RWPE1 (cell line): ENCODE data around the gene THSD4.

Source experiments
- CTCF ChIA-PET: fragments of 350-600 bp; sonication (Branson Sonifier 250); formaldehyde crosslinking; extraction: SDS; loops from one replicate; lab custom pipeline; 2021; lab: Yijun Ruan, JAX
- POLR2A ChIA-PET: fragments of 400-600 bp; formaldehyde crosslinking; extraction: SDS; loops from one replicate; lab custom pipeline; 2020; ENCODE audit warnings: antibody characterized with exemption; ENCODE audit not compliant: low non-redundant PET; lab: Yijun Ruan, JAX
- DNase-seq: peaks from one replicate; pipeline ENCODE4 v3.0.0; 2012; ENCODE audit warnings: low spot score
- H3K27ac ChIP-seq: fragments of 450-650 bp; 2 replicates; pipeline ENCODE4 v1.5.1; 2017
- TF ChIP-seq, protein P1 (sequence below): fragments of 450-650 bp; conservative IDR thresholded peaks from 2 replicates; pipeline ENCODE4 v1.5.1; 2017; ENCODE audit warnings: low read depth, mild to moderate bottlenecking

THSD4 gene

DNA sequence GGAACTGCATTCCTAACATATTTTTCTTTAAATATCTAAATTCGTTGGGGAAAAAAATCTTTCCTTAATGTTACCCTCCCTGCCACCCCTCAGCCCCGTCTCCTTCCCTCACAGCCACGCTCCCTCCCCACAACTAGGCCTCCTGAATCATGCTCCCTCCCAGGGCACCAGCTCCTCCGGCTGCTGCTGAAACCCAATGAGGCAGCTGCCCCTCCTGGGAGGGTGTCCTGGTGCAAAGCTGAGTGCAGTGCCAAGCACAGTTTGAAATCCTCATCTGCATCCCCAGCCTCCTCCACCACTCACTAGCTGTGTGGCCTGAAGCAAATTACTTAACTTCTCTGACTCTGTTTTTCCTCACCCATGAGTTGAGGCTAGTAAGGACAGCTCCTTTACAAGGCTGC is 692.4 kb downstream of the THSD4 start:
- CTCF ChIA-PET, result interaction anchor here (0.7 kb wide), 1 partner anchor 138 kb away, joined by 3 read pairs; no protein-coding TSS in a partner anchor
- TF ChIP-seq, protein P1, sequence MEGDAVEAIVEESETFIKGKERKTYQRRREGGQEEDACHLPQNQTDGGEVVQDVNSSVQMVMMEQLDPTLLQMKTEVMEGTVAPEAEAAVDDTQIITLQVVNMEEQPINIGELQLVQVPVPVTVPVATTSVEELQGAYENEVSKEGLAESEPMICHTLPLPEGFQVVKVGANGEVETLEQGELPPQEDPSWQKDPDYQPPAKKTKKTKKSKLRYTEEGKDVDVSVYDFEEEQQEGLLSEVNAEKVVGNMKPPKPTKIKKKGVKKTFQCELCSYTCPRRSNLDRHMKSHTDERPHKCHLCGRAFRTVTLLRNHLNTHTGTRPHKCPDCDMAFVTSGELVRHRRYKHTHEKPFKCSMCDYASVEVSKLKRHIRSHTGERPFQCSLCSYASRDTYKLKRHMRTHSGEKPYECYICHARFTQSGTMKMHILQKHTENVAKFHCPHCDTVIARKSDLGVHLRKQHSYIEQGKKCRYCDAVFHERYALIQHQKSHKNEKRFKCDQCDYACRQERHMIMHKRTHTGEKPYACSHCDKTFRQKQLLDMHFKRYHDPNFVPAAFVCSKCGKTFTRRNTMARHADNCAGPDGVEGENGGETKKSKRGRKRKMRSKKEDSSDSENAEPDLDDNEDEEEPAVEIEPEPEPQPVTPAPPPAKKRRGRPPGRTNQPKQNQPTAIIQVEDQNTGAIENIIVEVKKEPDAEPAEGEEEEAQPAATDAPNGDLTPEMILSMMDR, result no peak
- no peak overlapping the region for H3K27ac ChIP-seq
- DNase-seq, result no peak
- POLR2A ChIA-PET, result interaction anchor here (0.5 kb wide), 1 partner anchor 349 kb away, joined by 5 read pairs; no protein-coding TSS in a partner anchor

DNA sequence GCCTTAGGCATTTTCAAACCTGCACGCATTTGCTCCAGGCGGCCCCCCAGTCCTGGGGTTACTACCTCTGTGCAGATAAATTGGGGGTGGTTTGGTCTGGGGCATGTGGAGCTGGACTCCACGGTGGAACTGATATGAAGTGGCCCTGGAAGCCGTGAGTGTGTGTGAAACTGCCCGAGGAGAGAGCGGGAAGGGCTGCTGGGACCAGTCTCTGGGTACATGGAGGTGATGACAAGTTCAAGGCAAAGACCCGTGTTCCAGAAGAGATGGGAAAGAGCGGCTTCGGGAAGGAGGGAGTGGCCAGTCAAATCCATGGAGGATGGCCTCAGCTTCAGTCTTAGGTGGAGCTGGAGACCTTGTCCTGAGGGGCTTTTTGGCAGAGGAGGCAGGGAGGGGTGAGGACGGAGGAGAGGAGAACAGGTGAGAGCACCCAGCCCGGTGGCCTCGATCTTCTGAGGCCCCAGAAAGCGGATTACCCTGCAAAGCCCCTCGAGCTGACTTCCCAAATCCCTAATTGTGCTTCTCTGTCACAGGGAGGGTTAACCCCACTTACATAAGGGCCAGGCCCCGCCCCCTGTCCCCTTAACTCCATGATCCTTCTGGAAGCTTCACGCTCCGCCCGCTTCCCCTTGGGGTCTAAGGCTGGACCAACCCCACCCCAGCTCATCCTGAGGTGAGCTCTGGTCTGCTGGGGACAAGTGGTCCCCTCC is 693.2 kb downstream of the THSD4 start:
- ChIA-PET CTCF (interaction anchor here (0.6 kb wide), 1 partner anchor 65 kb away, joined by 3 read pairs; no protein-coding TSS in a partner anchor), POLR2A (no interaction called here)
- DNase-seq, result no peak
- TF ChIP-seq, protein P1, result no peak
- H3K27ac ChIP-seq, result no peak overlapping the region

DNA sequence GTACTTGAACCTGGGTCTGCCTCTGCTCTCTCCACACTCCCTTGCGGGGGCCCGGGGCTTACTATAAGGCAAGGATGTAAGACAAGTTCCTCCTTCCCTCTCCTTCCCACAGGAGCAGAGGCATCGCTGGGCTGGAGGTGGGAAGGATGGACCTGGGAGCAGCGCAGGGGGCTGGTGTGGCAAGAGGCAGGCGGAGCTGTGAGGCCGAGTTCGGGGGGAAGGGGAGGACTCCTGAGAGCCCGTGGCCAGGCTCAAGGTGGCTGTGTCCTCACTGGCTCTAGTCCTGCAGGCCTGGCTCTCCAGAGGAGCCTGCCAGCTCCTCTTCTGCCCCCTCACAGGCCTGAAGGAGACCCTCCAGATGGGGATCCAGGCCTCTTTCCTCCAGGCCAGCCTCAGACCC is 694.1 kb downstream of the THSD4 start:
- TF ChIP-seq, protein P1, result no peak
- H3K27ac ChIP-seq, result no peak overlapping the region
- no peak for DNase-seq
- ChIA-PET POLR2A (no interaction called here), CTCF (no interaction called here)

DNA sequence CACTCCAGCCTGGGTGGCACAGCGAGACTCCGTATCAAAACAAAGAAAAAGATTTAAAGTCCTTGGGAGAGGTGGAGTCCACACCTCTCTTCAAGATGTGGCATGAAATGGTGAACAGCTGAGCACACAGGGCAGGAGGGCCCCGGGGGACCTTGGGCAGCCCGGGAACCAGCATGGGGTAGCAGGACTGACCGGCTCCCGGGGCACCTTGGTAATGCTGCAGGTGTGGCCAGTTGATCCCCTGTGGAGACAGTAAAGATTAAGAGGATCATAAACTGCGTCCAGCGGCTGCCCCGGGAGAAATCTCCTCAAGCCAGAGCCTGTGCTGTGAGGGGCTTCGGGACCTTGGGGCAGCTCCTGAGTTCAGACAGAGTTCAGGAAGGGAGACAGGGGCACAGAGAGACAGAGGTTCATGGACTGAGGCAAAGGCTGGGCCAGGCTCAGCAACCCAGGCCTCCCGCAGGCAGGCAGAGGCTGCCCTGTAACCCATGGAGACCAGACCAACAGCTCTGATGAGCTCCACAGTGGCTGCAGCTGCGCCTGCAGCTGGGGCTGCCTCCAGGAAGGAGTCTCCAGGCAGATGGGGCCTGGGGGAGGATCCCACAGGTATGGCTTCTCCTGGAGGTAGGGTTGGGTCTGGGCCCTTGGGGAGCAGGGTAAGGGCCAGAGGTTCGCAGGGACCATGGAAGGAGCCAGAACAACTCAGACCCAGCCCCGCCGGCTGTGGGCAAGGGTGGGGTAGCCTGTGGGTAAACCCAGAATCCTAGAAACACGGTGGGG is 695.2 kb downstream of the THSD4 start, which contains the start of gene NR2E3:
NR2E3 (plus strand) TSS at position 299 of the 780 bp plus-strand sequence; CDS start at position 489, 190 bp downstream.
- ChIA-PET POLR2A (no interaction called here), CTCF (no interaction called here)
- no peak within 1 kb of the TSS for H3K27ac ChIP-seq
- TF ChIP-seq, protein P1, result no peak
- DNase-seq, result no peak

DNA sequence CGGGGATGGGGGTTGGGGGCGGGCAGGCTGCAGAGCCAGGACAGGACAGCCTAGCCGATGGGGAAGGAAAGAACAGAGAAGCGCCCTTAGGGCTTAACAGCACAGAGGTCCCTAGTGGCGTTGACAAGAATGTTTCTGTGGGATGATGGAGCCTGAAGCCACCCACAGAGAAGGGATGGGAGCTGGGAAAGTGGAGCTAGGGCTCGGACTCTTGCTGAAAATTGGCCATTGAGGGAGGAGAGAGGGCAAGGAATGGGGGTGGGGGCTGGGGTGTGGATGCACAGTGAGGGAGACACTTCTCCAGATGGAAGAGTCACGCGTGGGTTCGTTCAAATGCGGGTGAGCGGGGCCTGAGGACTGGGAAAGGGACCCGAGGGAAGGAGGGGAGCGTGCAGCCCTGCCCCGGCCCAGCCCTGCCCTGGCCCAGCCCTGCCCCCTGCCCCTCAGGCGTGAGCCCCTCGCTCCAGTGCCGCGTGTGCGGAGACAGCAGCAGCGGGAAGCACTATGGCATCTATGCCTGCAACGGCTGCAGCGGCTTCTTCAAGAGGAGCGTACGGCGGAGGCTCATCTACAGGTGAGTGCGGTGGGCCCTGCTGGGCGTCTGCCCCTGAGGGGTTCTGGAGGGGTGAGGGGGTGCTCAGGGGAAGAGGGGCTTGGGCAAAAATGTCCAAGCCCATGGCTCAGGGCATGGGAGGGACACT is 695.9 kb downstream of the THSD4 start:
- POLR2A ChIA-PET, result no interaction called here
- no peak for DNase-seq
- TF ChIP-seq, protein P1, result no peak
- H3K27ac ChIP-seq, result no peak overlapping the region
- CTCF ChIA-PET, result no interaction called here
